ENCODE measurements around the gene RBM12.

The RBM12 gene

DNA sequence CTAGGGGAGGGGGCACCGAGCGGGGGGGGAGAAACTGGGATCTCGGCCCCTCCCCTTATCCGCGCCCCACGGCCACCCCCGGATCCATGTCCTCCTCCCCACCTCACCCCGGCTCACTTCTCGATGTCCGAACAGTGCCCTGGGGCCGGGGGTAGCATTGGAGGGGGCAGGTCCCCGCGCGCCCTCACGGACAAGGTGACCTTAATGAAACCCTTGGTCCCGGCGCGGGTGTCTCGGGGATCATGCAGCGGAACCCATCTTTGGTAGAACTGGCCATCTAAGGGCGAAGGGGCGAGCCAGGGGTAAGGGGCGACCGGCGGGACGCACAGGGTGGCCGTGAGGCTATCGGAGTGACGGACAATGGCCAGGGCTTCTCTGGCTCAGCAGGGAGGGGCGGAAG lies 62.7 kb downstream of the RBM12 start:
- TF ChIP-seq EZH2phosphoT487 (IDR thresholded peaks at IDR 0.05; ENCODE audit: borderline replicate concordance): no peak
- TF ChIP-seq, protein P1, sequence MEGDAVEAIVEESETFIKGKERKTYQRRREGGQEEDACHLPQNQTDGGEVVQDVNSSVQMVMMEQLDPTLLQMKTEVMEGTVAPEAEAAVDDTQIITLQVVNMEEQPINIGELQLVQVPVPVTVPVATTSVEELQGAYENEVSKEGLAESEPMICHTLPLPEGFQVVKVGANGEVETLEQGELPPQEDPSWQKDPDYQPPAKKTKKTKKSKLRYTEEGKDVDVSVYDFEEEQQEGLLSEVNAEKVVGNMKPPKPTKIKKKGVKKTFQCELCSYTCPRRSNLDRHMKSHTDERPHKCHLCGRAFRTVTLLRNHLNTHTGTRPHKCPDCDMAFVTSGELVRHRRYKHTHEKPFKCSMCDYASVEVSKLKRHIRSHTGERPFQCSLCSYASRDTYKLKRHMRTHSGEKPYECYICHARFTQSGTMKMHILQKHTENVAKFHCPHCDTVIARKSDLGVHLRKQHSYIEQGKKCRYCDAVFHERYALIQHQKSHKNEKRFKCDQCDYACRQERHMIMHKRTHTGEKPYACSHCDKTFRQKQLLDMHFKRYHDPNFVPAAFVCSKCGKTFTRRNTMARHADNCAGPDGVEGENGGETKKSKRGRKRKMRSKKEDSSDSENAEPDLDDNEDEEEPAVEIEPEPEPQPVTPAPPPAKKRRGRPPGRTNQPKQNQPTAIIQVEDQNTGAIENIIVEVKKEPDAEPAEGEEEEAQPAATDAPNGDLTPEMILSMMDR (conservative IDR thresholded peaks at IDR 0.05; ENCODE audit: low read length): no peak
- no peaks in the 10 kb centered on the region for H3K4me1 ChIP-seq (ENCODE audit: insufficient read depth, low read length, poor library complexity, severe bottlenecking)
- H3K9me3 ChIP-seq (ENCODE audit: insufficient read depth, low read depth, low read length): no peaks in the 10 kb centered on the region
- H4K20me1 ChIP-seq (ENCODE audit: insufficient read depth, low read length, poor library complexity, severe bottlenecking): no peaks in the 10 kb centered on the region
- no peak overlapping the region for H3K9ac ChIP-seq (ENCODE audit: low read depth, low read length, poor library complexity, severe bottlenecking)
- H3K79me2 ChIP-seq (ENCODE audit: insufficient read depth, low read length): no peaks in the 10 kb centered on the region
- H3K9me2 ChIP-seq (replicated peaks; ENCODE audit: low read depth, low read length): no peaks in the 10 kb centered on the region
- H3K27me3 ChIP-seq (ENCODE audit: insufficient read depth, low read length, poor library complexity, severe bottlenecking): no peaks in the 10 kb centered on the region
- no peak overlapping the region for H2AFZ ChIP-seq (ENCODE audit: low read length)
- no peaks in the 10 kb centered on the region for H3K36me3 ChIP-seq (ENCODE audit: insufficient read depth, low read length)
- no peak overlapping the region for H3K4me3 ChIP-seq (ENCODE audit: low read length, poor library complexity, severe bottlenecking)
- H3K4me2 ChIP-seq (ENCODE audit: low read depth, low read length, poor library complexity, severe bottlenecking): no peak overlapping the region
- H3F3A ChIP-seq (ENCODE audit: low read depth): no peaks in the 10 kb centered on the region

GRCh38 chr20:35600993-35601973 lies 63.4 kb downstream of the RBM12 start:
- Histone ChIP-seq H3K4me2 (ENCODE audit: low read depth, low read length, poor library complexity, severe bottlenecking) (no peak overlapping the region), H3F3A (ENCODE audit: low read depth) (no peaks in the 10 kb centered on the region), H3K9me2 (replicated peaks; ENCODE audit: low read depth, low read length) (no peaks in the 10 kb centered on the region), H4K20me1 (ENCODE audit: insufficient read depth, low read length, poor library complexity, severe bottlenecking) (no peaks in the 10 kb centered on the region), H3K9me3 (ENCODE audit: insufficient read depth, low read depth, low read length) (no peaks in the 10 kb centered on the region), H3K4me1 (ENCODE audit: insufficient read depth, low read length, poor library complexity, severe bottlenecking) (no peaks in the 10 kb centered on the region), H3K27me3 (ENCODE audit: insufficient read depth, low read length, poor library complexity, severe bottlenecking) (no peaks in the 10 kb centered on the region), H2AFZ (ENCODE audit: low read length) (no peak overlapping the region), H3K4me3 (ENCODE audit: low read length, poor library complexity, severe bottlenecking) (no peak overlapping the region), H3K79me2 (ENCODE audit: insufficient read depth, low read length) (no peaks in the 10 kb centered on the region), H3K9ac (ENCODE audit: low read depth, low read length, poor library complexity, severe bottlenecking) (no peak overlapping the region), H3K36me3 (ENCODE audit: insufficient read depth, low read length) (no peaks in the 10 kb centered on the region)
- TF ChIP-seq, protein P1 (conservative IDR thresholded peaks at IDR 0.05; ENCODE audit: low read length): no peak
- TF ChIP-seq EZH2phosphoT487 (IDR thresholded peaks at IDR 0.05; ENCODE audit: borderline replicate concordance): no peak

DNA sequence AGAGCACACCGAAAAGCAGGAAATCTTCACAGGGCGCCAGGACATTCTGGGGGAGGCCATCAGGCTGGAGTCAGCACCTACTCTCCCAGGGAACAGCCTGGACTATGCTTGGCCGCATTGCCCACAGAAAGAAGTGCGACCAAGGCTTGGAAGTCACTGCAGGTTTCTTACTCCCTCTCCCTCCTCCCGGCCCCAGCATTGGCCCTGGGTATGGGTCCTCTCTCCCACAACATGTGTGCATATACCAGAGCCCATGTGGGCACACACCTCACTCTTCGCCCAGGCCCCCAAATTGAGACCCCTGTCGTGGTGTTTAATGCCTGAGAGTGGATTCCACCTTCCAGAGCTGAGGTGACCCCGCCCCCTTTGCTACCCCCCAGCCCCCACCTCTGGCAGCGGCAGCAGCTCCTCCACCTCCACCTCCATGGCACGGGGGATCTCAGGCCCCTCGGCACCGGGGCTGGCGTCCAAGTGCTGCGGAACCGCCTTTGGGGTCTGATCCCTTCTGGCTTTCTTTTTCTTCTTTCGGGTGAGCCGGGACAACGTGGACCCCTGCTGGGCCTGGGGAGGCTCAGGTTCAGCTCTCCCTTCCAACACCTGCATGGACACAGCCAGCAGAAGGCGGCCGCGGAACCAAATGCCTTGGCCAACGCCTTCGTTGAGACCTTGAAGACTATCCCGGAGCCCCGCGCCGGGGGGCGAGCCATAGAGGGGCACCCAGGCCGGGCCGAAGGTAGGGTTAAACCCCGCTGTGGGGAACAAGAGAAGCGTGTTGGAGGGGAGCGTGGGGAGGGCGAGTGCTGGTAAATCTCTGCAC lies 64.3 kb downstream of the RBM12 start:
- no peak overlapping the region for H2AFZ ChIP-seq (ENCODE audit: low read length)
- H3K9ac ChIP-seq (ENCODE audit: low read depth, low read length, poor library complexity, severe bottlenecking): no peak overlapping the region
- H3K36me3 ChIP-seq (ENCODE audit: insufficient read depth, low read length): no peaks in the 10 kb centered on the region

More for the DNA sequence above, 64.3 kb downstream of the RBM12 start:
- H3F3A ChIP-seq (ENCODE audit: low read depth): no peaks in the 10 kb centered on the region
- H3K27me3 ChIP-seq (ENCODE audit: insufficient read depth, low read length, poor library complexity, severe bottlenecking): no peaks in the 10 kb centered on the region
- no peak for TF ChIP-seq EZH2phosphoT487 (IDR thresholded peaks at IDR 0.05; ENCODE audit: borderline replicate concordance)
- TF ChIP-seq, protein P1 (conservative IDR thresholded peaks at IDR 0.05; ENCODE audit: low read length): no peak
- H3K79me2 ChIP-seq (ENCODE audit: insufficient read depth, low read length): no peaks in the 10 kb centered on the region
- H3K9me2 ChIP-seq (replicated peaks; ENCODE audit: low read depth, low read length): no peaks in the 10 kb centered on the region
- H3K9me3 ChIP-seq (ENCODE audit: insufficient read depth, low read depth, low read length): no peaks in the 10 kb centered on the region
- H3K4me1 ChIP-seq (ENCODE audit: insufficient read depth, low read length, poor library complexity, severe bottlenecking): no peaks in the 10 kb centered on the region
- no peak overlapping the region for H3K4me2 ChIP-seq (ENCODE audit: low read depth, low read length, poor library complexity, severe bottlenecking)
- H4K20me1 ChIP-seq (ENCODE audit: insufficient read depth, low read length, poor library complexity, severe bottlenecking): no peaks in the 10 kb centered on the region
- no peak overlapping the region for H3K4me3 ChIP-seq (ENCODE audit: low read length, poor library complexity, severe bottlenecking)
